HEK293T (cell line): ENCODE measurements around the gene MAP2K7.

Source experiments
- CTCF ChIA-PET: fragments of 350-600 bp; formaldehyde crosslinking; extraction: SDS; loops from one replicate; lab custom pipeline; 2021; ENCODE audit warnings: antibody characterized with exemption, inconsistent platforms; lab: Yijun Ruan, JAX
- POLR2A ChIA-PET: fragments of 350-600 bp; formaldehyde crosslinking; extraction: SDS; loops from one replicate; lab custom pipeline; 2020; ENCODE audit warnings: antibody characterized with exemption, inconsistent platforms; lab: Yijun Ruan, JAX
- DNase-seq: peaks from one replicate; pipeline ENCODE4 v3.0.0; 2012; ENCODE audit warnings: mixed read lengths; ENCODE audit errors: extremely low spot score
- ARNT ChIP-seq: fragments of 450-650 bp; IDR thresholded peaks from 2 replicates; pipeline ENCODE4 v1.6.1; 2017; ENCODE audit warnings: mild to moderate bottlenecking
- BHLHE40 ChIP-seq: fragments of 450-650 bp; IDR thresholded peaks from 2 replicates; pipeline ENCODE4 v1.6.1; 2016; ENCODE audit warnings: mild to moderate bottlenecking, moderate library complexity, borderline replicate concordance
- CTBP1 ChIP-seq: fragments of 450-650 bp; IDR thresholded peaks from 2 replicates; pipeline ENCODE4 v1.6.1; 2016; ENCODE audit warnings: borderline replicate concordance
- ELF4 ChIP-seq: fragments of 450-650 bp; IDR thresholded peaks from 2 replicates; pipeline ENCODE4 v1.6.1; 2017; ENCODE audit warnings: antibody characterized with exemption
- FOXA1 ChIP-seq: fragments of 450-650 bp; IDR thresholded peaks from 2 replicates; pipeline ENCODE4 v1.6.1; 2016; ENCODE audit warnings: mild to moderate bottlenecking
- FOXK2 ChIP-seq: fragments of 450-650 bp; IDR thresholded peaks from 2 replicates; pipeline ENCODE4 v1.6.1; 2016; ENCODE audit warnings: mild to moderate bottlenecking
- FOXM1 ChIP-seq: fragments of 450-650 bp; IDR thresholded peaks from 2 replicates; pipeline ENCODE4 v1.6.1; 2017; ENCODE audit warnings: mild to moderate bottlenecking, borderline replicate concordance
- HDGF ChIP-seq: fragments of 450-650 bp; IDR thresholded peaks from 2 replicates; pipeline ENCODE4 v1.6.1; 2017; ENCODE audit warnings: antibody characterized with exemption, borderline replicate concordance
- L3MBTL2 ChIP-seq: fragments of 450-650 bp; conservative IDR thresholded peaks from 2 replicates; pipeline ENCODE4 v1.6.1; 2016; ENCODE audit warnings: mild to moderate bottlenecking
- LEF1 ChIP-seq: fragments of 450-650 bp; IDR thresholded peaks from 2 replicates; pipeline ENCODE4 v1.6.1; 2017; ENCODE audit warnings: mild to moderate bottlenecking, borderline replicate concordance
- NFRKB ChIP-seq: fragments of 450-650 bp; IDR thresholded peaks from 2 replicates; pipeline ENCODE4 v1.6.1; 2016; ENCODE audit warnings: mild to moderate bottlenecking, moderate library complexity
- SP1 ChIP-seq: fragments of 450-650 bp; IDR thresholded peaks from 2 replicates; pipeline ENCODE4 v1.6.1; 2017
- SUZ12 ChIP-seq: fragments of 450-650 bp; IDR thresholded peaks from 2 replicates; pipeline ENCODE4 v1.6.1; 2016; ENCODE audit warnings: mild to moderate bottlenecking
- TARDBP ChIP-seq: fragments of 450-650 bp; IDR thresholded peaks from 2 replicates; pipeline ENCODE4 v1.6.1; 2016
- ZNF384 ChIP-seq: fragments of 450-650 bp; IDR thresholded peaks from 2 replicates; pipeline ENCODE4 v1.6.1; 2016
- TF ChIP-seq, protein P1 (sequence below): fragments of 450-650 bp; IDR thresholded peaks from 2 replicates; pipeline ENCODE4 v1.6.1; 2016

The MAP2K7 gene

DNA sequence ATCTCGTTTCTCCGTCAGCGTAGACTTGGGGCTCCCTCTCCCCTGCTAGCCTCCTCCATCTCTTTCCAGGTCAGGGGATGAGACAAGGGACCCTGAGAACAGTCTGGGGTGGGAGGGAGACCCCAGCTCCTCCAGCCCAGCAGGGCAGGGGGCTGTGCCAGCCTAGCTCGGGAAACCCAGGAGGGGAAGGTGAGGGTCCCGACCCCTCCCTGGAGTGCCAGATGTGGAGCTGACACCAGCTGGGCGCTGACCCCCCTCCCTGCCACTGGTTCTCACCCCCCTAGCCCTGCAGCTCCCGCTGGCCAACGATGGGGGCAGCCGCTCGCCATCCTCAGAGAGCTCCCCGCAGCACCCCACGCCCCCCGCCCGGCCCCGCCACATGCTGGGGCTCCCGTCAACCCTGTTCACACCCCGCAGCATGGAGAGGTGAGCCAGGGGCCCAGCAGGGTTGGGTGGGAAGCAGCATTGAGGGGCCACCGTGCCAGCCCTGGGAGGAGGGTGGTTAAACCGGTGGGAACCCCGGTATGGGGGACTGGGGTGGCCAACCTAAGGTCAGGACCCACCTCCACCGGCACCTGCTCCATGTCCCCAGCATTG is 5.9 kb downstream of the MAP2K7 start:
- ChIA-PET CTCF (interaction anchor here (0.5 kb wide), 1 partner anchor 26 kb away, joined by 3 read pairs; no protein-coding TSS in a partner anchor), POLR2A (interaction anchor here (1.1 kb wide), 1 partner anchor 10 kb away, joined by 3 read pairs; the partner anchor contains the start of gene SNAPC2)
- TF ChIP-seq HDGF = no peak
- TF ChIP-seq FOXM1 = no peak
- TF ChIP-seq NFRKB = no peak
- TF ChIP-seq TARDBP = no peak
- no peak for TF ChIP-seq ARNT
- no peak for TF ChIP-seq FOXK2
- no peak for TF ChIP-seq L3MBTL2
- TF ChIP-seq CTBP1 = no peak
- TF ChIP-seq BHLHE40 = no peak
- no peak for TF ChIP-seq ELF4
- TF ChIP-seq, protein P1, sequence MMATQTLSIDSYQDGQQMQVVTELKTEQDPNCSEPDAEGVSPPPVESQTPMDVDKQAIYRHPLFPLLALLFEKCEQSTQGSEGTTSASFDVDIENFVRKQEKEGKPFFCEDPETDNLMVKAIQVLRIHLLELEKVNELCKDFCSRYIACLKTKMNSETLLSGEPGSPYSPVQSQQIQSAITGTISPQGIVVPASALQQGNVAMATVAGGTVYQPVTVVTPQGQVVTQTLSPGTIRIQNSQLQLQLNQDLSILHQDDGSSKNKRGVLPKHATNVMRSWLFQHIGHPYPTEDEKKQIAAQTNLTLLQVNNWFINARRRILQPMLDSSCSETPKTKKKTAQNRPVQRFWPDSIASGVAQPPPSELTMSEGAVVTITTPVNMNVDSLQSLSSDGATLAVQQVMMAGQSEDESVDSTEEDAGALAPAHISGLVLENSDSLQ = no peak
- no peak for TF ChIP-seq LEF1
- TF ChIP-seq SP1 = no peak
- DNase-seq = no peak

DNA sequence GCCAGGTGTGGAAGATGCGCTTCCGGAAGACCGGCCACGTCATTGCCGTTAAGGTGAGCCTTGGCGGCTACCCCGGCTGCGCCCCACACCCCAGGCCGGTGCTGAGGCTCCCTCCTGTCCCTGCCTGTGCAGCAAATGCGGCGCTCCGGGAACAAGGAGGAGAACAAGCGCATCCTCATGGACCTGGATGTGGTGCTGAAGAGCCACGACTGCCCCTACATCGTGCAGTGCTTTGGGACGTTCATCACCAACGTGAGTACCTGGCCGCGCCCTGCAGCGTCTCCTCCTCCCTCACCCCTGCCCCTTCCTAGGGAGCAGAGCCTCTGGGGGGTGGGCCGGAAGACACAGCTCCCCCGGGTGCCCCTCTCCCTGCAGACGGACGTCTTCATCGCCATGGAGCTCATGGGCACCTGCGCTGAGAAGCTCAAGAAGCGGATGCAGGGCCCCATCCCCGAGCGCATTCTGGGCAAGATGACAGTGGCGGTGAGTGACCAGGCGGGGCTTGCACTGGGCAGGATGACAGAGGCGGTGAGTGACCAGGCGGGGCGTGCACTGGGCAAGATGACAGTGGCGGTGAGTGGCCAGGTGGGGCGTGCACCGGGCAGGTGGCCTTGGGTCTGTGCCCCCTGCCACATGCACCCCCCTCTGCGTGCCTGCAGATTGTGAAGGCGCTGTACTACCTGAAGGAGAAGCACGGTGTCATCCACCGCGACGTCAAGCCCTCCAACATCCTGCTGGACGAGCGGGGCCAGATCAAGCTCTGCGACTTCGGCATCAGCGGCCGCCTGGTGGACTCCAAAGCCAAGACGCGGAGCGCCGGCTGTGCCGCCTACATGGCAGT is 6.9 kb downstream of the MAP2K7 start:
- DNase-seq = no peak
- TF ChIP-seq ZNF384 = no peak
- TF ChIP-seq, protein P1 = no peak
- TF ChIP-seq ELF4 = no peak
- TF ChIP-seq HDGF = no peak
- TF ChIP-seq LEF1 = no peak
- CTCF ChIA-PET = no interaction called here
- POLR2A ChIA-PET = no interaction called here

DNA sequence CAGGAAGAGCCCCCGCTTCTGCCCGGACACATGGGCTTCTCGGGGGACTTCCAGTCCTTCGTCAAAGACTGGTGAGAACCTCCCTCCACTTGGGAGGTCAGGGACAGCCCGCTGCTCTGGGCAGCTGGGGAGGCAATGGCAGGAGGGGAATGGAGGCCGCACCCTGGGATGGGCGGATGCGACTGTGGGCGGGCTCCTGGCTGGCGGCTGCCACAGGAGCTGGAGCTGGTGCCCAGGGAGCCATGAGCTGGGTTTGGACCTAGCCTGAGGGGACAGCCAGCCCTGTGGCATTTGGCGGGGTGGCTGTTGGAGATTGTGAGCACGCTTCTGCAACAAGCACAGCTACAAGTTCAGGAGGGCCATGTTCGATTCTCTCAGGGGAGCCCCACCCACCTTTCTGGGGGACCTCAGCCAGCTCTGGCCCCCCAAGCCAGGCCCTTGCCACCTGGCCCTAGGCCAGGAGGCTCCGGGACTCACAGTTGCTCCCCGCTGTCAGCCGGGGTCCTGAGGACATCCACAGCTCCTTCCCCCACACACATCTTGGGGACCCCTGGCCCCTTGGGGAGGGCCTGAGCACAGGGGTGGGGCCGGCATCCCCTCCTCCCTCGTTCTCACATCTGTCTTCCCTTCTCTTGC is 7.9 kb downstream of the MAP2K7 start:
- TF ChIP-seq ELF4 (no peak), FOXK2 (no peak), HDGF (no peak), FOXA1 (no peak), FOXM1 (no peak), ARNT (no peak), SUZ12 (no peak)
- TF ChIP-seq, protein P1 = no peak
- DNase-seq = no peak
- POLR2A ChIA-PET = interaction anchor here (0.8 to 1.5 kb wide), 2 partner anchors 8 kb away, joined by 4 to 7 read pairs; partner anchors contain the start of genes MAP2K7 and SNAPC2
- CTCF ChIA-PET = no interaction called here

DNA sequence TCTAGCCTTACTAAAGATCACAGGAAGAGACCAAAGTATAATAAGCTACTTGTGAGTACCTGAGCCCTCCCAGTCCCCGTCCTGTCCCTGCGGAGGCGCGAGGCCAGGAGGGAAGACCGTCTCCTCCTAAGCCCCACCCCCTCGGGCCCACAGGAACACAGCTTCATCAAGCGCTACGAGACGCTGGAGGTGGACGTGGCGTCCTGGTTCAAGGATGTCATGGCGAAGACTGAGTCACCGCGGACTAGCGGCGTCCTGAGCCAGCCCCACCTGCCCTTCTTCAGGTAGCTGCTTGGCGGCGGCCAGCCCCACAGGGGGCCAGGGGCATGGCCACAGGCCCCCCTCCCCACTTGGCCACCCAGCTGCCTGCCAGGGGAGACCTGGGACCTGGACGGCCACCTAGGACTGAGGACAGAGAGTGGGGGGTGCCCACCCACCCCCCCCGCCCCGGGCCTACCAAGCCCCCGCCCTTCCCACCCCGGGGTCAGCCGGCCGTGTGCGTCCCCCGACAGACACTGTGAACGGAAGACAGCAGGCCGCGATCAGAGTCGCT is 8.5 kb downstream of the MAP2K7 start:
- TF ChIP-seq BHLHE40 (no peak), L3MBTL2 (no peak), ELF4 (no peak), SP1 (no peak), SUZ12 (no peak), TARDBP (no peak), FOXM1 (no peak)
- TF ChIP-seq, protein P1 = no peak
- ChIA-PET POLR2A (interaction anchor here (0.6 to 1.5 kb wide), 3 partner anchors 8 to 21 kb away, joined by 3 to 7 read pairs (median 4); partner anchors contain the start of genes MAP2K7 and SNAPC2), CTCF (no interaction called here)
- no peak for DNase-seq
